HG03571 (cell line): ENCODE data around the gene ATG9A.
"Not testable (repeated sequence)": the region's sequence is repeated elsewhere in the genome, so short reads cannot be mapped to it uniquely, and the experiment has no call there.

Experiments used
- ATAC-seq: cut with Tn5 transposase; IDR thresholded peaks from one replicate; pipeline ENCODE4 v1.9.1; 2021; ENCODE audit not compliant: unreplicated experiment

The ATG9A gene

DNA sequence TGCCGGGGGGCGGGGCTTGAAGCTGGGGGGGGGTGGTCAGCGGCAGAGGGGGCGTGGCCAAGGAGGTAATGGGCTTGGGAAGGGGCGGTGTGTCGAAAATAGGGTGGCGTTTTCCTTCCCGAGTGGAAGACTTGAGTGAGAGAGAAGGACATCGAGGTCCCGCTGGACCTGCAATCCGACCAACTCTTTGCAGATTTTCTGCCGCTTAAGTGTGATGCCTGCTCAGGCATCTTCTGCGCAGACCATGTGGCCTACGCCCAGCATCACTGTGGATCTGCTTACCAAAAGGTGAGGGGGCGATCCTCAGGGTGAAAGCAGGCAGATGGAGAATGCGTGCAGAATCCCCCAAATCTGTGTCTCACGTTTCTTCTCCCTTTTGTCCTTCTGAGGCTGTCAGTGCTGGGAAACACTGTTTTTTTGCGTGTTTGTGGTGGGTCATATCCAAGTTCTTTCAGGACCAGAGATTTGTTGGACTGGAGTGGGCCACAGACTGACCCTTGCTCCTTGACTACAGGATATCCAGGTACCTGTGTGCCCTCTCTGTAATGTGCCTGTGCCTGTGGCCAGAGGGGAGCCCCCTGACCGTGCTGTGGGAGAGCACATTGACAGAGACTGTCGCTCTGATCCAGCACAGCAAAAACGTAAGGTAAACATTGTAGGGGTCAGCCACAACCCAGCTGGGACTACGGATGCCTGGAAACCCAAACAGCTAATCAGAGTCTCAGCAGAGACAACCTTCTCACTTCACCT, 22.1 kb downstream of the ATG9A start:
- no peak for ATAC-seq

DNA sequence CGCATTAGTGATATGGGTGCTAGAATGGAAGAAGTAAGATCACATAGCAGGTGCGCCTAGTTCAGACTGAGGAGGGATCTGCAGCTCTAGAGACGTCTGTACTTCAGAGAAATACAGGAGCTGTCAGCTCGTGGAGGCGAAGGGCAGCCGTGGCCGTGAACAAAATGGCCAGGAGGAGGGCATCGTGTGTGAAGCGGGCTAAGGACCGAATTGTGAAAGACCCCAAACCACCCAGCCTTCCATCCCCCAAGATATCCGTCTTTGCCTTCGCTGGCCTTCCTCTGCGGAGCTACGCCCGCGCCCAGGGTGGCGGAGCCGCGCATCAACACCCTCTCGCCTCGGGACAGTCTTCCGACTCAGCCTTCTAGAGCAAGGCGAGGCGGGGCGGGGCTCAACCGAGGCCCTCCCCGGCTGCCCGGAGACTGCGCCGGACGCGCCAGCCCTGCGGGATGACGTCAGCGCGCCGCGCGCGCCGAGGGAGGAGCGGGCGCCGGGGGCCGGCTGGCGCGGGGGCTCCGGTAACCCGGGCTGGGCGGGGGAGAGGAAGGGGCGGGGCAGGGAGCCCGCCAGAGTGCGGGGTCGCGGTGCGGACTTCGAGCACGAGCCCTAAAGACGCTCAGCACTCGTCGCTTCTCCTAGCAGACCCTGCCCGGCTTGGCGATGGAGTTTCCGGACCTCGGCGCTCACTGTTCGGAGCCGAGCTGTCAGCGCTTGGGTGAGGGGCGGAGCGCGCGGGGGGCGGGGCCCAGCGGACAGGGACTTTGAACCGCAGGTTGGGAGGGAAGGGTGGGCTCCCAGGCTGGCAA, 22.9 kb downstream of the ATG9A start, which contains the start of gene ZFAND2B:
TSS of gene ZFAND2B (plus strand) at position 455 of the 806 bp plus-strand sequence. CDS start at position 661, 206 bp downstream.
- peak; percentile 97 for ATAC-seq

DNA sequence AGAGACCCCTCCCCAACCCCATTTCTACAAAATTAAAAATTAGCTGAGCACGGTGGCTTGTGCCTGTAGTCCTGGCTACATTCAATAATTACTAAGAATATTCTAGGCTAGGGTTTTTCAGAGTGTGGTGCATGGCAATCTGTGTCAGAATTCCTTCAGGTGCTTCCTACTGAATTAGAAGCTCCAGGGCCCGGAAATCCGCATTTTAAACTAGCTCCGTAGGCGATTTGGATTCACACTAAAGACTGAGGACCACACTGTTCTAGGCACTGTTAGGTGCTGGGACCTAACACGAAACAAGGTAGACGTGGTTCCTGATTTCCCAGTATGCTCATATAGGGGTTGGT, 23.5 kb downstream of the ATG9A start:
- ATAC-seq: no peak

DNA sequence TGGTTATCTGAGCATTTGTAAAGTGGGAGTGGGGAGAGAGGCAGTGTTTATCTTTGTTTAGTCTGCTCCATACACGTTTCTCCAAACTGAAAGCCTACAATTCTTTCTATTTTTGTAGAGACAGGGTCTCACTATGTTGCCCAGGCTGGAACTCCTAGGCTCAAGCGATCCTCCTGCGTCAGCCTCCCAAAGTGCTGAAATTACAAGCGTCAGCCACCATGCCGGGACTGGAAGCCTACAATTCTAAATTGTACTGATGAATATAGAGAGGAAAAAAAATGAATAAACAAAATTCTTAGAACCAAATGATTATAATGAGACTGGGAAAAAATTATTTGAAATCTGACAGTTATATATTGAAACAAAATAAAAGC, 24.3 kb downstream of the ATG9A start:
- no peak for ATAC-seq

DNA sequence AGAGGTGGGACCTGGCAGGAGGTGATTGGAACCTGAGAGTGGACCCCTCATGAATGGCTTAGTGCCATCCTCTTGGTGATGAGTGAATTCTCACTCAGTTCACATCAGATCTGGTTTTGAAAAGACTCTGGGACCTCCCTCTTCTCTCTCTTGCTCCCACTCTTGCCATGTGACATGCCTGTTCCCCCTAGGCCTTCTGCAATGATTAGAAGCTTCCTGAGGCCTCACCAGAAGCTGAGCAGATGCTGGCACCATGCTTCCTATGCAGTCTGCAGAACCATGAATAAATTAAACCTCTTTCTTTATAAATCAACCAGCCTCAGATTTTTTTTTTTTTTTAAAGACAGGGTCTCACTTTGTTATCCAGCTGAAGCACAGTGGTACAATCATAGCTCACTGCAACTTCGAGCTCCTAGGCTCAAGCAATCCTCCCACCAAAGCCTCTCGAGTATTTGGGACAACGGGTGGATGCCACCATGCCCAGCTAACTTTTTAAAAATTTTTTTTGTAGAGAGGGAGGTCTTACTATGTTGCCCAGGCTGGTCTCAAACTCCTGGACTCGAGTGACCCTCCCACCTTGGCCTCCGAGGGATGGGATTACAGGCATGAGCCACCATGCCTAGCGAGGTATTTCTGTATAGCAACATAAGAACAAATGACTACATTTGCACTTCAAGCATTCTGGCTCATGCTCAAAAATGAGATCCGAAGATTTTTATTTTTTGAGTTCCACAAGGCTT, 24.8 kb downstream of the ATG9A start:
- no peak for ATAC-seq

DNA sequence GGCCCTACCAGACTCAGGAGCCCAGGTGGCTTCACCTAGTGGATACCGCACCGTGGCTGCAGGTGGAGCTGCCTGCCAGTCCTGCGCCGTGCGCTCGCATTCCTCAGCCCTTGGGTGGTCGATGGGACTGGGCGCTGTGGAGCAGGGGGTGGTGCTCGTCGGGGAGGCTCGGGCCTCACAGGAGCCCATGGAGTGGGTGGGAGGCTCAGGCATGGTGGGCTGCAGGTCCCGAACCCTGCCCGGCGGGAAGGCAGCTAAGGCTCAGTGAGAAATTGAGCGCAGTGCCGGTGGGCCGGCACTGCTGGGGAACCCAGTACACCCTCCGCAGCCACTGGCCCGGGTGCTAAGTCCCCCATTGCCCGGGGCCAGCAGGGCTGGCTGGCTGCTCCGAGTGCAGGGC, 28.1 kb downstream of the ATG9A start:
- ATAC-seq: not testable (repeated sequence)

DNA sequence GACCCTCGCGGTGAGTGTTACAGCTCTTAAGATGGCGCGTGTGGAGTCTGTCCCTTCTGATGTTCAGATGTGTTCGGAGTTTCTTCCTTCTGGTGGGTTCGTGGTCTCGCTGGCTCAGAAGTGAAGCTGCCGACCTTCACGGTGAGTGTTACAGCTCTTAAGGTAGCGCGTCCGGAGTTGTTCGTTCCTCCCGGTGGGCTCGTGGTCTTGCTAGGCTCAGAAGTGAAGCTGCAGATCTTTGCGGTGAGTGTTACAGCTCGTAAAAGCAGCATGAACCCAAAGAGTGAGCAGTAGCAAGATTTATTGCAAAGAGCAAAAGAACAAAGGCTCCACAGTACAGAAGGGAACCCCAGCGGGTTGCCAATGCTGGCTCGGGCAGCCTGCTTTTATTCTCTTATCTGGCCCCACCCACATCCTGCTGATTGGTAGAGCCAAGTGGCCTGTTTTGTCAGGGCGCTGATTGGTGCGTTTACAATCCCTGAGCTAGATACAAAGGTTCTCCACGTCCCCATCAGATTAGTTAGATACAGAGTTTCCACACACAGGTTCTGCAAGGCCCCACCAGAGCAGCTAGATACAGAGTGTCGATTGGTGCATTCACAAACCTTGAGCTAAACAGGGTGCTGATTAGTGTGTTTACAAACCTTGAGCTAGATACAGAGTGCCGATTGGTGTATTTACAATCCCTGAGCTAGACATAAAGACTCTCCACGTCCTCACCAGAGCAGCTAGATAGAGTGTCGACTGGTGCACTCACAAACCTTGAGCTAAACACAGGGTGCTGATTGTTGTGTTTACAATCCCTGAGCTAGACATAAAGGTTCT, 28.7 kb downstream of the ATG9A start:
- ATAC-seq: not testable (repeated sequence)

DNA sequence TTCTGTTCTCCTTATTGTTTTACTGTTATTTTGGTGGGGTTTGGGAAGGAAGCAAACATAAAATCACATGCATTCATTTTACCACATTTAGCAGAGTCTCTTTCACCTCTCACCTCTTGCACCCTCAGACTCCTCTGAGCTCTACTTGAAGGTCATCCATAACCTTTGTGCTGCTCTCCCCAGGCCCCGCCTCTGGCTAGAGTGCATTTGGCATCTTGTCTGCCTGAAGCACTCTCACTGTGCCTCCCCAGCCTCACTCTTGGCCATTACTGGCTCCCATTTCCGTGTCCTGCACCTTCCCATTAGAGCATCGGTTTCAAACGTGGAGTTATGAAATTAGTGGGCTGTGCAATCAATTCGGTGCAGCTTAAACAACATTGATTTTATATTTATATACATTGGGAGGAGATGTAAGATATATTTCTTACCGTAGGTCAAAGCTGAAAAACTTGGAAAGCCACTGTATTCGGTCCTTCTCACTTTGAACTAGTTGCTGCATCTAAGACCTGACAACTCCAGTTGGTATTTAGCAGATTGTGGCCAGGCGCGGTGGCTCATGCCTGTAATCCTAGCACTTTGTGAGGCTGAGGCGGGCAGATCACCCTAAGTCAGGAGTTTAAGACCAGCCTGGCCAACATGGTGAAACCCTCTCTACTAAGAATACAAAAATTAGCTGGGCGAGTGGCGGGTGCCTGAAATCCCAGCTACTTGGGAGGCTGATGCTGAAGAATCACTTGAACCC, 29.8 kb downstream of the ATG9A start:
- ATAC-seq: no peak

DNA sequence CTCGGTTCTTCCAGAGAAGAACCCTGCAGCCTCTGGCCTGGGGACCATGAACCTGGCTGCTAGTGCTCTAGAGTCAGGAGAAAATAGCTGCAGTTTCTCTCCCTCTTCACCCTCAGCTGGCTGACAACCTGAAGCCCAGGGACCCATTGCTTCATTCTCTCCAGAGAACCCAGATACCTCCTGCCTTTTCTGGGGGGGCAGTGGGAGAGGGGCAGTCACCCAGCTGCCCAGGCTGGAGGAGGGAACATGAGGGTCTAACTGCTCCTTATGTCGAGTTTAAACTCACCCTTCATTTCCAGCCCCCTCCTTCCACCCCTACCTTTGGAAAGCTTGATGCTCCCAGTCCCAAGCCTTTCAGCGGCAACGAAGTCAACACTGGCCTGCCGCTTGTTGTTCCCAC, 30.5 kb downstream of the ATG9A start:
- no peak for ATAC-seq

DNA sequence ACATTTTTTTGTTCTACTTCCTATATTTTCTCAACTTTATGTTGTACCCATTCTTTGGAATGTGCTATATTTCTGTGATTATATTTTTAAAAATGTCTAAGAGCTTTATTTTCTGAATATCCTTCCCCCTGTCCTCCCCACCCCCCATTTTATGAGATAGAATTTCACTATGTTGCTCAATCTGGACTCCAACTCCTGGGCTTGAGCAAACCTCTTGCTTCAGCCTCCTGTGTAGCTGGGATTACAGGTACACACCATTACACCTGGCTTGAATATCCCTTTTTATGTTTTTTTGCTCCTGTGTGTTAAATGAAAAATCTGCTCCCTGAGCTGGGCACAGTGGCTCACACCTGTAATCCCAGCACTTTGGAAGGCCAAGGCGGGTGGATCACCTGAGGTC, 32.0 kb downstream of the ATG9A start:
- ATAC-seq: no peak

DNA sequence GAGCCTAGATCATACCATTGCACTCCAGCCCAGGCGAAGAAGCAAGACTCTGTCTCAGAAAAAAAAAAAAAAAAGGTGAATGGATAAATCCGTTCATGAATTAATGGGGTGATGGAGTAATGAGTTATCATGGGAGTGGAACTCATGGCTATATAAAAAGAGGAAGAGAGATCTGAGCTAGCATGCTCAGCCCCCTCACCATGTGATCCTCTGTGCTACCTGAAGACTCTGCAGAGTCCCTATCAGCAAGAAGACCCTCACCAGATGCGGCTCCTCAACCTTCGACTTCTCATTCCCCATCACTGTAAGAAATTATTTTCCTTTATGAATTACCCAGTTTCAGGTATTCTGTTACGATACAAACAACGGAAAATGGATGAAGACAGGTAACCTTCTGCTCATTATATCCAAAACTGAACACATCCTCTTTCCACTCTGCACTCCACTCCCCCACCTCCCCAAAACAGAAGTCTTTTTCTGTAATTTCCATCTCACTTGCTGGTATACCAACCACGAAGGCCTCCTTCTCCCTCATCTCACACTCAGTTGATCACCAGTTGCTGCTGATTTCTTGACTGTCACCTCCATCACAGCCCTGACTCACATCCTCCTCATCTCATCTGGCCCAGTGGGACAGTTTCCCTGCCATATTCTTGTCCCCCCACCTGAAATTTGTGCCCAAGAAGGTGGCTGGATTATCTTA, 42.5 kb downstream of the ATG9A start:
- ATAC-seq: no peak

DNA sequence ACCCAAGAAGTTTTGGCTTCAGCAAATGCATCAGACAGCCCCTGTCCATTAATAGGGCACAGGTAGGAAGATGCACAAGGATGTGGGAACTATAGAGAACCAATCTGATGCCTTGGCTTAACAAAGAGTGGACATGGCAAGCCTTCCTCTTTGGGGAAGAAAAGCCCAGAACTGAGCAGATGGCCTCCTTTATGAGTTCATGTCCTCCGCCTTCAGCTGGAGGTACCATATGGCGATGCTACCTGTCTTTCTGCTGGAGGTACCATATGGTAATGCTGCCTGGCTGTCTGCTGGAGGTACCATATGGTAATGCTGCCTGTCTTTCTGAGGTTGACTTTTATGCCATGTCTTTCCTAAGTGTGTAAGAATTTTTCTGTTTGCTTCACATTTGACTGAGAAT, 45.3 kb downstream of the ATG9A start:
- ATAC-seq: no peak

DNA sequence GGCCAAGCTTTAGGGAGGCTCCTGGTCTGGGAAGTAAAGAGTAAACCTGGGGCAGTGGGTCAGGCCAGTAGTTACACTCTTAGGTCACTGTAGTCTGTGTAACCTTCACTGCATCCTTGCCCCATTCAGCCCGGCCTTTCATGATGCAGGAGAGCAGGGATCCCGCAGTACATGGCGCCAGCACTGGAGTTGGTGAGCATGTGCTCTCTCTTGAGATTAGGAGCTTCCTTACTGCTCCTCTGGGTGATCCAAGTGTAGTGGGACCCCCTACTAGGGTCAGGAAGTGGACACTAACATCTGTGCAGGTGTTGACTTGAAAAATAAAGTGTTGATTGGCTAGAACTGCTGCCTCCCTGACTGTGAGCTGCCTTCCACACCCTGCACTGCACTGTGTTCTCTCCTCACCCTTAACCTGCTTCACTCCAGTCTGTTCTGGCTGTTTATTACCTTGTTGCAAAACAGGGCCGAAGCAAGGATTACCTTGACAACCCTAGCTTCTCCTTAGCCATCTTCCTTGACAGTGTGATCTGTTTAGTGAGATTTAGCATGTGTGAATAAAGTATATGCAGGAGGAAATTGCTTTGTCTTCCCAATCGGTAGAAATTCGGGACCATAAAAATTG, 46.2 kb downstream of the ATG9A start:
- ATAC-seq: no peak

DNA sequence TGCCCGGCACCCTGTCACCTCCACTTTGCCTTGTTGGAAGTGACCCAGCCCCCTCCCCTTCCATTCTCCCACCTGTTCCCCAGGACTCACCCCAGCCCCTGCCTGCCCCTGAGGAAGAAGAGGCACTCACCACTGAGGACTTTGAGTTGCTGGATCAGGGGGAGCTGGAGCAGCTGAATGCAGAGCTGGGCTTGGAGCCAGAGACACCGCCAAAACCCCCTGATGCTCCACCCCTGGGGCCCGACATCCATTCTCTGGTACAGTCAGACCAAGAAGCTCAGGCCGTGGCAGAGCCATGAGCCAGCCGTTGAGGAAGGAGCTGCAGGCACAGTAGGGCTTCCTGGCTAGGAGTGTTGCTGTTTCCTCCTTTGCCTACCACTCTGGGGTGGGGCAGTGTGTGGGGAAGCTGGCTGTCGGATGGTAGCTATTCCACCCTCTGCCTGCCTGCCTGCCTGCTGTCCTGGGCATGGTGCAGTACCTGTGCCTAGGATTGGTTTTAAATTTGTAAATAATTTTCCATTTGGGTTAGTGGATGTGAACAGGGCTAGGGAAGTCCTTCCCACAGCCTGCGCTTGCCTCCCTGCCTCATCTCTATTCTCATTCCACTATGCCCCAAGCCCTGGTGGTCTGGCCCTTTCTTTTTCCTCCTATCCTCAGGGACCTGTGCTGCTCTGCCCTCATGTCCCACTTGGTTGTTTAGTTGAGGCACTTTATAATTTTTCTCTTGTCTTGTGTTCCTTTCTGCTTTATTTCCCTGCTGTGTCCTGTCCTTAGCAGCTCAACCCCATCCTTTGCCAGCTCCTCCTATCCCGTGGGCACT, 46.9 kb downstream of the ATG9A start:
- no peak for ATAC-seq

DNA sequence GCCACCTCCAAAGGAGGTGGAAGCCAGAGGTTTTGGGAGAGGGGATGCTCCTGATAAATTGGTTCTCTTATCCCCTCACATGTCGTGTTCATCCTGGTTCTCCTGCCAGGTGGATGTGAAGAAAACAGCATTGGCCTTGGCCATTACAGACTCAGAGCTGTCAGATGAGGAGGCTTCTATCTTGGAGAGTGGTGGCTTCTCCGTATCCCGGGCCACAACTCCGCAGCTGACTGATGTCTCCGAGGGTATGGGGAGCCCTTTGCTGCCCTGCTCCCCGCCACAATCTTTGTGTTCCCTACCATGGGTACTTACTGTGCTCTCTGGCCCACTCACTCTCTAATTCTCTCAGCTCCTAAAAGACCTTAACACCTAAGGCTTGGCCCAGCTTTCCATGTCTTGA, 47.9 kb downstream of the ATG9A start:
- ATAC-seq: no peak

DNA sequence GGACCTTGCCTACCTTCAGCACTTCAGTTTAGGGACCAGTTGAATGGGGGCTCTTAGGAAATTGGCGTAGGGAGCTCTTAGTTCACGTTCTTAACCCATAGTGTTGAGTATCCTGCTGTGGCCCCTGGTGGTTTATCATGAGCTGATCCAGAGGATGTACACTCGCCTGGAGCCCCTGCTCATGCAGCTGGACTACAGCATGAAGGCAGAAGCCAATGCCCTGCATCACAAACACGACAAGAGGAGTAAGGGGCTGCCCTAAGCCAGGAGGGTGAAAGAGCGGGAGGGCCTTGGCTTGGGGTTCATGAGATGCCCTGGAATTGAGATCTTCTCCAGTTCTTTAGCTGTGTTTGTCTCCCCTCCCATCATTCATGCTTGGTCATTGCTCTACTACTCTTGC, 48.5 kb downstream of the ATG9A start:
- no peak for ATAC-seq

DNA sequence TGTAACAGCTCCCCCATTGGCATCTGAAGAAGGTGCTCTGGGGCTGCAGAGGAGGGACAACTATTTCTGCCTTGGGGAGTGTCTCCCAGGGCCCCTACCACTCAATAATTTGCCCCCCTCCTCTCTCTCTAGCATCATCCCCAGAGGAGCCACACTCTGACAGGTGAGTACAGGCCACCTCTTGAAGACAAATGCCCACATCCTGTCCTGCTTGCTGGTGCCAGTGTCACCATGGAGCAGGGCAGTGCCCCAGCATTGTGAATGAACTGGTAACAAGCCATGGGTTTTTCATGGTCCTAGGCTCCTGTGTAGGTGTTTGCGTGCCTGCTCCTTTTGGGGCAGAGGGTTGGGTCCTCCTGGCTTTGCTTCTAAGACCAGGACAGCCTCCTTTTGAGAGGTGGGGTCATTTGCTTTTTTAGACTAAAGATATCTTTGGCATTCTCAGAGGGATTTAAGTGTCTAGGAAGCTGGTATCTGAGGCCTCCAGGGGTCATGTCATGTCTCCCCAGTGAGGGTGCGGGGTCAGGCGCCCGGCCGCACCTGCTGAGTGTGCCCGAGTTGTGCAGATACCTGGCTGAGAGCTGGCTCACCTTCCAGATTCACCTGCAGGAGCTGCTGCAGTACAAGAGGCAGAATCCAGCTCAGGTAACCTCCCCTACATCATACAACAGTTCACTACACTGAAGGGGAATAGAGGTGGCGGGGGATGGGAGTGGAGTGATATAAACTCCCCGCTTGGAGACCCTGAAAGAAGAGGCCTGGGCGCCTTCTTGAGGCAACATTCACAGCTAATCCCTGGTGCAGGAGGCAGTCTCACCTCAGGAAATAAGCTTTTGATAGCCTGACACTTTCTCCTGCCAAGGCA, 49.6 kb downstream of the ATG9A start:
- no peak for ATAC-seq
